Neural progenitor cell (in vitro differentiated cells): ENCODE data around the gene PTGIR. TPM values are rescaled to one million over a fixed set of nuclear protein-coding genes. Genes with fewer than 3 reads are reported as not detected.
A peak's percentile ranks its signal among the peaks of the same experiment; 100 is the strongest.

Experiments used
- DNase-seq: peaks from one replicate; pipeline ENCODE4 v3.0.0-alpha.2; 2016; ENCODE audit warnings: low spot score
- H2AFZ ChIP-seq: fragments of 200-600 bp; sonication (generic); replicated peaks from 2 replicates; pipeline ENCODE4 v1.6.1; 2016; ENCODE audit warnings: antibody characterized with exemption
- H3F3A ChIP-seq: fragments of 200-600 bp; sonication (generic); 2 replicates; pipeline ENCODE4 v1.6.1; 2016; ENCODE audit warnings: antibody characterized with exemption, low read depth
- H3K27ac ChIP-seq: fragments of 200-600 bp; sonication (generic); 2 replicates; pipeline ENCODE4 v1.5.1; 2016; ENCODE audit warnings: mild to moderate bottlenecking
- H3K27me3 ChIP-seq: fragments of 200-600 bp; sonication (generic); 2 replicates; pipeline ENCODE4 v1.6.1; 2016; ENCODE audit warnings: mild to moderate bottlenecking, moderate library complexity
- H3K36me3 ChIP-seq: fragments of 200-600 bp; sonication (generic); 2 replicates; pipeline ENCODE4 v1.5.1; 2016
- H3K4me1 ChIP-seq: fragments of 200-600 bp; sonication (generic); 2 replicates; pipeline ENCODE4 v1.6.1; 2016; ENCODE audit warnings: mixed run types
- H3K4me2 ChIP-seq: fragments of 200-600 bp; sonication (generic); 2 replicates; pipeline ENCODE4 v1.6.1; 2016
- H3K4me3 ChIP-seq: fragments of 200-600 bp; sonication (generic); 2 replicates; pipeline ENCODE4 v1.5.1; 2016
- H3K79me2 ChIP-seq: fragments of 200-600 bp; sonication (generic); 2 replicates; pipeline ENCODE4 v1.6.1; 2016; ENCODE audit warnings: low read depth
- H3K9ac ChIP-seq: fragments of 200-600 bp; sonication (generic); 2 replicates; pipeline ENCODE4 v1.6.1; 2016
- H3K9me3 ChIP-seq: fragments of 200-600 bp; sonication (generic); 2 replicates; pipeline ENCODE4 v1.5.1; 2016; ENCODE audit warnings: low read depth
- H4K20me1 ChIP-seq: fragments of 200-600 bp; sonication (generic); 2 replicates; pipeline ENCODE4 v1.6.1; 2016; ENCODE audit warnings: low read depth
- H3K27ac Mint-ChIP-seq: 3 replicates; pipeline ENCODE4 v1.8.0; 2021; ENCODE audit warnings: mixed read lengths
- H3K27me3 Mint-ChIP-seq: 2 replicates; pipeline ENCODE4 v1.8.0; 2022; ENCODE audit warnings: low read depth, mild to moderate bottlenecking, inconsistent platforms, moderate library complexity, mixed read lengths; ENCODE audit not compliant: insufficient read depth
- H3K36me3 Mint-ChIP-seq: 3 replicates; pipeline ENCODE4 v1.8.0; 2021; ENCODE audit warnings: mixed read lengths
- H3K4me1 Mint-ChIP-seq: 3 replicates; pipeline ENCODE4 v1.8.0; 2021; ENCODE audit warnings: mixed read lengths
- H3K4me3 Mint-ChIP-seq: 3 replicates; pipeline ENCODE4 v1.8.0; 2021; ENCODE audit warnings: mild to moderate bottlenecking, moderate library complexity, mixed read lengths
- H3K9me3 Mint-ChIP-seq: 3 replicates; pipeline ENCODE4 v1.8.0; 2020; ENCODE audit warnings: mixed read lengths
- CTCF ChIP-seq: fragments of 200-600 bp; sonication (generic); IDR thresholded peaks from 2 replicates; pipeline ENCODE4 v1.5.1; 2017; ENCODE audit warnings: antibody characterized with exemption, mild to moderate bottlenecking
- EZH2 ChIP-seq: fragments of 200-600 bp; sonication (generic); IDR thresholded peaks from 2 replicates; pipeline ENCODE4 v1.6.1; 2017; ENCODE audit warnings: antibody characterized with exemption, mild to moderate bottlenecking, moderate library complexity
- EZH2phosphoT487 ChIP-seq: fragments of 200-600 bp; sonication (generic); IDR thresholded peaks from 2 replicates; pipeline ENCODE4 v1.6.1; 2017; ENCODE audit warnings: antibody characterized with exemption
- total RNA-seq: library from RNA; depleted of rRNA; stranded (reverse); fragments of >200 nt; gene quantifications from 2 replicates; pipeline ENCODE4 v1.2.3, GENCODE V29; 2015; ENCODE audit warnings: low replicate concordance

Gene PTGIR
- total RNA-seq, 1 donor from 2014 or later, result not detected

GRCh38 chr19:46606681-46607447, 18.0 kb downstream of the PTGIR start:
- H3K27ac Mint-ChIP-seq, result no peak overlapping the region
- H3K9ac ChIP-seq, result no peak overlapping the region

GRCh38 chr19:46606019-46606418, 18.9 kb downstream of the PTGIR start:
- H3K36me3 Mint-ChIP-seq, result peaks cover 25% of the 10 kb centered on the region
- no peak overlapping the region for H3K4me3 Mint-ChIP-seq
- Histone ChIP-seq H3K36me3 (no peaks in the 10 kb centered on the region), H3K4me2 (no peak overlapping the region), H3K4me1 (peaks cover 27% of the 10 kb centered on the region), H3K9me3 (no peaks in the 10 kb centered on the region), H4K20me1 (peaks cover 55% of the 10 kb centered on the region), H3F3A (peaks cover 4% of the 10 kb centered on the region), H2AFZ (no peak overlapping the region), H3K27ac (no peak overlapping the region), H3K4me3 (no peak overlapping the region), H3K27me3 (no peaks in the 10 kb centered on the region), H3K9ac (no peak overlapping the region), H3K79me2 (peaks cover 55% of the 10 kb centered on the region)
- H3K4me1 Mint-ChIP-seq, result peaks cover 18% of the 10 kb centered on the region
- H3K9me3 Mint-ChIP-seq, result no peaks in the 10 kb centered on the region
- peaks cover 4% of the 10 kb centered on the region for H3K27me3 Mint-ChIP-seq
- H3K27ac Mint-ChIP-seq, result no peak overlapping the region
- DNase-seq, result no peak
- TF ChIP-seq CTCF (no peak), EZH2 (no peak), EZH2phosphoT487 (no peak)

More at GRCh38 chr19:46606681-46607447, 18.0 kb downstream of the PTGIR start:
- Histone ChIP-seq H3K27ac (no peak overlapping the region), H3K9me3 (no peaks in the 10 kb centered on the region), H3K79me2 (peaks cover 48% of the 10 kb centered on the region), H3K4me1 (peaks cover 27% of the 10 kb centered on the region), H3K36me3 (no peaks in the 10 kb centered on the region), H3K4me2 (no peak overlapping the region), H3K27me3 (no peaks in the 10 kb centered on the region), H2AFZ (no peak overlapping the region), H3F3A (no peaks in the 10 kb centered on the region), H4K20me1 (peaks cover 55% of the 10 kb centered on the region), H3K4me3 (no peak overlapping the region)
- TF ChIP-seq EZH2phosphoT487 (no peak), EZH2 (no peak), CTCF (no peak)
- H3K4me3 Mint-ChIP-seq, result no peak overlapping the region
- no peak for DNase-seq
- H3K4me1 Mint-ChIP-seq, result peaks cover 18% of the 10 kb centered on the region
- peaks cover 4% of the 10 kb centered on the region for H3K27me3 Mint-ChIP-seq
- H3K36me3 Mint-ChIP-seq, result peaks cover 25% of the 10 kb centered on the region
- H3K9me3 Mint-ChIP-seq, result no peaks in the 10 kb centered on the region

DNA sequence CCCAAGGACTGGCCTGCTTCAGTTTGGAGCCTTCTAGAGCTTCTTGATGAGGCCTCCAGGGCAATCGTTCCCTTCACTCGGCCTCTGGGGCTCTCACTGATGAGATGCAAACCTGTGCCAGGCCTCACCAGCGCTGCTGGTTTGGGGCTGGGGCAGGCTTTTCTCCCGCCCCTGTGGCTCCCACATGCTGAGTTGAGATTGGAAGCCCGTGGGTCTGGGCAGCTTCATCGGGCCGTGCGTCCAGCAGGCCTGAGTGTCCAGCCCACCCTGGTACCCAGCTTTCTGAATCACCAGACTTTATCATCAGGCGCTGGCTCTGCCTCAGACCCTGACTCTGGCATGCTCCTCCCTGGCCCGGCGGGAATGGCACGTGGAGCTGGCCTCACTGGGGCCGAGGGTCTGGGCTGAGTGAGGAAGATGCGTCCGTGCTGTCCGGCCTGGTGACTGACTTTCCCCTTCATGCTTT, 19.5 kb downstream of the PTGIR start:
- Mint-ChIP-seq H3K36me3 (peaks cover 25% of the 10 kb centered on the region), H3K9me3 (no peaks in the 10 kb centered on the region), H3K4me3 (peak overlapping the region; percentile 52), H3K4me1 (peaks cover 18% of the 10 kb centered on the region), H3K27me3 (peaks cover 4% of the 10 kb centered on the region), H3K27ac (peak overlapping the region; percentile 57)
- H3F3A ChIP-seq, result peaks cover 5% of the 10 kb centered on the region
- H3K36me3 ChIP-seq, result no peaks in the 10 kb centered on the region
- no peaks in the 10 kb centered on the region for H3K9me3 ChIP-seq
- peaks cover 27% of the 10 kb centered on the region for H3K4me1 ChIP-seq
- H2AFZ ChIP-seq, result no peak overlapping the region
- DNase-seq, result no peak
- no peaks in the 10 kb centered on the region for H3K27me3 ChIP-seq
- H3K4me2 ChIP-seq, result no peak overlapping the region
- peaks cover 55% of the 10 kb centered on the region for H3K79me2 ChIP-seq
- H4K20me1 ChIP-seq, result peaks cover 55% of the 10 kb centered on the region
- no peak overlapping the region for H3K27ac ChIP-seq
- no peak for TF ChIP-seq EZH2phosphoT487
- no peak for TF ChIP-seq CTCF
- no peak for TF ChIP-seq EZH2
- H3K4me3 ChIP-seq, result no peak overlapping the region
- no peak overlapping the region for H3K9ac ChIP-seq
